DMS114 treated with DMSO at 0.1 percent for 48 hours (cell line): ENCODE results near the gene BSG.
"Not testable (repeated sequence)": the region's sequence is repeated elsewhere in the genome, so short reads cannot be mapped to it uniquely, and the experiment has no call there.

Experiments
- DNase-seq: peaks from one replicate; lab custom pipeline; 2025; ENCODE audit not compliant: unreplicated experiment; lab: John Stamatoyannopoulos, UW

Gene BSG

DNA sequence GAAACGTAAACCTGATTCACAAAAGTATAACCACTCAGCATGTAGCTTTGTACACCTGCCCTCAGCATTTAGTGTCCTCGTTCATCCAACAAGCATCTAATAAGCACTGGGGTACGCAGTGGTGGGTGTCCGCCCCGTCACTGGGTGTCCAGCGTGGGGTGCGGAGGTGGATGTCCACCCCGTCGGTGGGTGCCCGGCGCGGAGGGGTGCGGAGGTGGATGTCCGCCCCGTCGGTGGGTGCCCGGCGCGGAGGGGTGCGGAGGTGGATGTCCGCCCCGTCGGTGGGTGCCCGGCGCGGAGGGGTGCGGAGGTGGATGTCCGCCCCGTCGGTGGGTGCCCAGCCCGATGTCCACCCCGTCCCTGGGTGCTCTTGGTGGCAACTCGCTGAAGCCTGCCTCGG is 12.8 kb downstream of the BSG start:
- not testable (repeated sequence) for DNase-seq

DNA sequence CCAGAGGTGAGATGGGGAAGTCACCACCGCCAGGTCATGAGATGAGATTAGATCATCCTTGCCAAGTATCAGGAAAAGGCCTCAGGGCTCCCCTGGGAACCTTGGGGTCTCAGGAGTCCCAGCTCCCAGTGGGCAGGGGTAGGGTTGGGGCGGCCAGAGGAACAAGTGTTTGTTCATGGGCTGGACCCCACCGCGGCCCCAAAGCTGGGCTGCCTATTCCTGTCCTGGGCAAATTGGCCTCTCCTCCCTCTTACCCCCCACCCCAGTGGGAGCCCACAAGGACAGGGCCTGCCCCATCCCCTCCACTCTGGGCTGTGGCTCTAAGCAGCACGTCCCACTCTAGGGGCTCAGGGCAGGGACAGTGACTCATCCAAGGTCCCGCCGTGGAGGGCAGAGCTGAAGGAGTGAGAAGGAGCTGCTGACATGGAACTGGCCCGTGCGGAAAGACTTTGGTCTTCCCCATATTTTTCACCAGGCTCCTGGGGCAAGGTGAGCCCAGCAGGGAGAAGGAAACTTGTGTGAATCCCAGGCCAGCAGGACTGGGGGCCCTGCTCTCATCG is 13.2 kb downstream of the BSG start:
- no peak for DNase-seq

DNA sequence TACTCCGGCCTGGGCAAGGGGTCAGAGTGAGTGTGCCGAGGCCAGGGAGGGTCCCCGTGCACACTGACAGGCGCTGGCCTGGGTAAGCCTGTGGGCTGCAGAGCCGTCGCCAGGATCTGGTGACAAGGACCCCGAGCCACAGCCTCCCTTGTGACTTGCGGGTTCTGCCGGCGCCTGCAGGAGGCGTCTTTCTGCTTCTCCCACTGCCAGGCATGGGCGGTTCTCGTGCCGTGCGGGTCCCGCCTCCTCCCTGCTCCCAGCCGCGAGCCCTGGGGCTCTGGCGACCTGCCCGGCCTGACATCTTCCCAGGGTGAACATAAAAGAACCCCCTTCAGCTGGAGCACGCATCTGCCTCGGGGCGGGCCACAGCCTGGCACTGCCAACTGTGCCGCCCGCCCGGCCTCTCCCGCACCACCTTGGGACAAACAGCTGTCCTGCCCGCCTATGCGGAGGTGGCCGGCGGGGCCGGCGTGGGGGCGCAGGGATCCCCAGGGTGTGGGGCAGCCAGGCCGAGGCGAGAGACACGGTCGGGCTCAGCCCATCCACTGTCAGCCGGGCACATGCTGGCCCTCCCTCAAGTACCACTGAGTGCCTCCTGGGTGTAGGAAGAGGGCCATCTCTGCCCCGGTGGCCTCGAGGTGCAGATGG is 15.8 kb downstream of the BSG start:
- no peak for DNase-seq

DNA sequence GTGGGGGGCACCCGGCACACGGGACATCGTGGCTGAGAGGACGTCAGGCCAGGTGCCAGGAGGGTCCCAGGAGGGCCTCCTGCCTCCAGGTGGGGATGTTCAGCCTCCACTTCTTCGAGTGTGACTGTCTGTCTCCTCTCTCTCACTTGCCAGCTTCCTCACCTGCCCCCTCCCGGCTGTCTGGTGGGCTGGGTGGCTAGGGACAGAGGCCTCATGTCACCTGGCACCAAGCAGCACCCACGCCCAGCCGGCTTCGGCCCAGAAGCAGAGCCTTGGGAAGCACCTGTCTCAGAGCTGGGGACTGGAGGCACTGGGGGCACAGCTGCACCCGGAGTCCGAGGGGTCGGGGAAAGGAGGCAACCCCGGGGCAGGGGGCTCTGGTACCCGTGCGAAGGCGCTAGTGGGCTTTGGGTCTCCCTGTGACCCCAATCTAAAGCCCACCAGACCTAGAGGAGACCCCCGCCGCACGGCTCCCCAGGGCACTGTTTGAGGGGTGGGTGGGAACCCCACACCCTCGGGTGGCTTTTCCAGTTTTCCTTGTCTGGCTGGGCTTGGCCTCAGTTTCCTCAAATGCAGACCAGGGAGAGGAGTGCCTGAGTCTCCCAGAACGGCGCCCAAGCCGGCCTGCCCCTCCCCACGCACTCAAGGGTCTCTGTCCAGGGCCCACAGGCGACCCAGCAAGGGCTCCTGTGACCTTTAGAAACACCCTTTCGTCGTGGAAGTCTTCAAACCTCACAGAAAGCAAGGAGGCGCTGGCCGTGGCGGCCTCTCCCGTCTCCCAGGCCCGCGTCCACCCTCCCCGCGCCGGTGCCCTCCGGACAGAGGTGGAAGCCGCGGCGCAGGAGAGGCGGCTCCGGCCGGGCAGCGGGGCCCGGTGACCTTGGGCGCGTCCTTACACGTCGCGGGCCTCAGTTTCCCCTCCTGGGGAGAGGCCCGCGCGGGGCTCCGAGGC is 16.6 kb downstream of the BSG start:
- DNase-seq: no peak

DNA sequence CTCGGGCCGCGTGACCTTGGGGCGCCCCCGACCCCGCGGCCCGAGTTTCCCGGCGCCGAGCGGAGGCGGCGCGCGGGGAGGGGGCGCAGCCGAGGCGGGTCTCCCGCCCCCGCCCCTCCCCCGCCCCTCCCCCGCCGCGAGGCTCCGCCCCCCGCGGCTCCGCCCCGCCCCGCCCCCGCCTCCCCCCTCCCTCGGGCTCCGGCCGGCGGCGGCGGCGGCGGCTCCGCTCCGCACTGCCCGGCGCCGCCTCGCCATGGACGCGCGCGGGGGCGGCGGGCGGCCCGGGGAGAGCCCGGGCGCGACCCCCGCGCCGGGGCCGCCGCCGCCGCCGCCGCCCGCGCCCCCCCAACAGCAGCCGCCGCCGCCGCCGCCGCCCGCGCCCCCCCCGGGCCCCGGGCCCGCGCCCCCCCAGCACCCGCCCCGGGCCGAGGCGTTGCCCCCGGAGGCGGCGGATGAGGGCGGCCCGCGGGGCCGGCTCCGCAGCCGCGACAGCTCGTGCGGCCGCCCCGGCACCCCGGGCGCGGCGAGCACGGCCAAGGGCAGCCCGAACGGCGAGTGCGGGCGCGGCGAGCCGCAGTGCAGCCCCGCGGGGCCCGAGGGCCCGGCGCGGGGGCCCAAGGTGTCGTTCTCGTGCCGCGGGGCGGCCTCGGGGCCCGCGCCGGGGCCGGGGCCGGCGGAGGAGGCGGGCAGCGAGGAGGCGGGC is 17.4 kb downstream of the BSG start, which contains the start of gene HCN2:
HCN2 (plus strand) TSS at position 189 of the 703 bp plus-strand sequence; CDS start at position 254, 65 bp downstream.
- no peak for DNase-seq

DNA sequence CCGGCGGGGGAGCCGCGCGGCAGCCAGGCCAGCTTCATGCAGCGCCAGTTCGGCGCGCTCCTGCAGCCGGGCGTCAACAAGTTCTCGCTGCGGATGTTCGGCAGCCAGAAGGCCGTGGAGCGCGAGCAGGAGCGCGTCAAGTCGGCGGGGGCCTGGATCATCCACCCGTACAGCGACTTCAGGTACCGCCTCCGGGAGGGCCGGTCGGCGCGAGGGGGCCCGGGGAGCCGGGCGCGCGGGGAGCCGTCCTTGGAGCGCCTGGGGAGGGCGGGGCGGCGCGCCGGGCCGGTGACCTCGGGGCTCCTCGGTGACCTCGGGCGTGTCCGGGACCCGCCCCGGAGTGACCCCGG is 18.0 kb downstream of the BSG start:
- DNase-seq: no peak

DNA sequence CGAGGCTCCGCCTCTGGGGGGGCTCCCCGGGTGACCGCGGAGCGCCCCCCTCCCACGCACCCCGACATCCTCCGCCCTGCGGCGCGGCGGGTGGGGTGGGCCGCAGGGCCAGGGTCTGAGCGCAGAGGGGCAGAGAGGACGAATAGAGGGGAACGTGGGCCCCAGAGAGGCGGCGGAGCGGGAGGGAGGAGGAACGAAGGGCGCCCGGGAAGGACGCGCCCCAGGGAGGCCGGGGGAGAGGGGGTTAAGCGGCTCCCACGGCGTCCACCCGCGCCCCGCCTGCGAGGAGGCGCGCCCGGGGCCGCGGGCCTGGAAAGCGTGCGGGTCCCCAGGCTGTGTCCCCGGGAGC is 18.3 kb downstream of the BSG start:
- no peak for DNase-seq

DNA sequence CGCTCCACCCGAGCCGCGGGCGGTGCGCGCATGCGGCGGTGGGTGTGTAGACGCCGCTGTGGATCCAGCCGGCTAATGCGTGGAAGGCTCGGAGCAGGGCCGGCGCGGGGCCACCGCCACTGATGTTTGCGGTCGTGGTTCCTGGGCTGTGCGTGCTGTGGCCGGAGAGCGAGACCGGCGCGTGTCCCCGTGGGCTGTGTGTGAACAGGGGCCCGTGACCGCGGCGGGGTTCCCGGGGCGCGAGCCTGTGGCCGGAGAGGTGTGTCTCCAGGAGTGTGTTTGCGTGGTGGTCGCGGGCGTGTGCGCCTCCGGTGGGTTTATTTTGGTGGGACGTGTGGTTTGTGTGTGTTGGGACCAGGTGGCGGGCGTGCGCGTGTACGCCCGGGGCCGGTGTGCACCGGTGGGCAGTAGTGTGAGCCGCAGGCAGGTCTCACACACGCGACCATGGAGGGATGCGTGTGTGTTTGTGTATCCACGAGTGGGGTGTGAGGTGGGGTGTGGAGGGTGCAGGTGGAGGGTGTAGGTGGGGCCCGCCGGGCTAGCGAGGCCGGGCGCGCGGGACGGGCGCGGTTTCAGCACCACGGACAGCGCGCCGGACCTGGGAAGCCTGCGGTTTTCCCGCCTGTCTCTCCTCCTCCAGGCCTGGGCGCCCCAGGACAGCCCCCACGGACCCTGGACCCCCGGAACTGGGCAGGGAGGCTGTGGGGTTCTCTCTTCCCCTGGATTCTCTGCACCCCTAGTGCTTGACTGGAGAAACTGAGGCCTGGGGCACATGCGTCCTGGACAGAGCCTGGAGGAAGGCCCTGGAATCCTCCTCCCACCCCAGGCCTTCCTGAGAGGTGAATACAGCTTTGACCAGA is 18.9 kb downstream of the BSG start:
- no peak for DNase-seq

DNA sequence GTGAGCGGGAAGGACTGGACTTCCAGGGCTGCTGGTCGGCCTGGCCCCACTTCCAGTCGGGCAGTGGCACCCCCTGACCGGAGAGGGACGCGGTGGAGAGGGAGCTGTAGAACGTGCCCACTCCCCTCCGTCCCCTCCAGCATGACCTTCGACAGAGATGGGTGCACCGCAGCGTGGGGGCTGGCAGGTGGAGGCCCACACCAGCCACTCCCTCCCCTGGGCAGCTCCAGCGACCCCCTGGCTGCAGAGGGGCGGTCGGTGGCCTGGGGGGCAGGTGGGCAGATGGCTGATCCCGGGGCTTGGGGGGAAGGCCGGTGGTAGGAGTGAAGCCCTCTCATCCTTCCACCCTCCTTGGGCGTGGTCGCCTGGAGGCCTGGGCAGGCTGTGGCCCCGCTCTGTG is 19.7 kb downstream of the BSG start:
- no peak for DNase-seq

DNA sequence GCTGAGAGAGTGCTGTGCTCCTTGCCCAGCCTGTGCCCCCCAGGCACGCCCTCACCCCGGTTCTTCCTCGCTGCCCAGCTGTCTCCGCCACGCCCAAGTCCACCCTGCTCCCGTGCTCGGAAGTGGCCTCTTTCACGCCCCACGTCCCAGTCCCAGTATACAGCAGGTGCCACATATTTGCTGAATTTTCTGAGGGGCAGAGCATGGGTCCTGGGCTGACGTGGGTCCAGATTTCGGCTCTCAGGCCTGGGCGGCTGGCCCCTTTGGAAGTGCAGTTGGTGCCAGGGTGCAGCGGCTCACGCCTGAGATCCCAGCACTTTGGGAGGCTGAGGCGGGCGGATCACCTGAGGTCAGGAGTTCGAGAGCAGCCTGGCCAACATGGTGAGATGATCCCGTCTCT is 20.7 kb downstream of the BSG start:
- DNase-seq: no peak

DNA sequence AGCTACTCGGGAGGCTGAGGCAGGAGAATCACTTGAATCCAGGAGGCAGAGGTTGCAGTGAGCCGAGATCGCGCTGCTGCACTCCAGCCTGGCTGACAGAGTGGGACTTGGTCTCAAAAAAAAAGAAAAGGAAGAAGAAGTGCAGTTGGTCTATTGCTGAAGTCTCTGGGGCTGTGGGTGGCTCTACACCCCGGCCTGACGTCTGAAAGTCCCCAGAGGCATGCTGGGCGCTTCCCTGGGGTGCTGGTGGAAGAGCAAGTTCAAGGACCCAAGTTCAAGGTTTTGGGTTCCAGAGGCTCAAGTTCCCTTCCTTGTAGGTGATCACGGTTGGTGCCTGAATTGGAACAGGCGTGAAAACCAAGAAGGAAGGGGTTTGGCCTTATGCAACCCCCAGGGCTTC is 21.1 kb downstream of the BSG start:
- DNase-seq: no peak

DNA sequence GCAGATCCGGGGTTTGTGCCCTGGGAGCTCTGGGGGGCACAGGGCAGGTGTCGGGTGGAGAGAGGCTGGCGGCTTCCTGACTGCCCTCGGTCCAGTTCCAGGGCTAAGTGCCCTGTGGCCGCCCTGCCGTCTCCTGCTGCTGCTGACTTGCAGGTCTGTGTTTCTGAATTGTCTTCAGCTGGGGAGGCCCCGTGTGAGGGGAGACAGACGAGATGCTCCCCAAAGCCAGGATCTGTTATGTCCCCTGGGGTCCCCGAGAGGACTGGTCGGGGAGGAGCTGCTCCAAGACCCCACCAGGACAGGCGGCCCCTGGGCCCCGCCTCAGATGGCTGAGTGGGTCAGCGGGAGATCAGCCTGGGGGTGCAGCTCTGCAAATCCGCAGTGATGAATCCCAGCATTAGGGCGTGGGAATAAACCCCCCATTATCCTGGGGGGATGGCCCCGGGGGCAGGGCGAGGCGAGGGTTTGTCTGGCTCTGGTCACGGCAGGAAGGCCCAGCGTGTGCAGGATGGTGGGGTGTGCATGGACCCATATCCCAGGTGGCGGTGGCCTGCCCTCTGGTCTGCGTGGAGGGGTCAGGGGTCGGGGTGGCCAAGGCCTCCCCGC is 22.0 kb downstream of the BSG start:
- no peak for DNase-seq

DNA sequence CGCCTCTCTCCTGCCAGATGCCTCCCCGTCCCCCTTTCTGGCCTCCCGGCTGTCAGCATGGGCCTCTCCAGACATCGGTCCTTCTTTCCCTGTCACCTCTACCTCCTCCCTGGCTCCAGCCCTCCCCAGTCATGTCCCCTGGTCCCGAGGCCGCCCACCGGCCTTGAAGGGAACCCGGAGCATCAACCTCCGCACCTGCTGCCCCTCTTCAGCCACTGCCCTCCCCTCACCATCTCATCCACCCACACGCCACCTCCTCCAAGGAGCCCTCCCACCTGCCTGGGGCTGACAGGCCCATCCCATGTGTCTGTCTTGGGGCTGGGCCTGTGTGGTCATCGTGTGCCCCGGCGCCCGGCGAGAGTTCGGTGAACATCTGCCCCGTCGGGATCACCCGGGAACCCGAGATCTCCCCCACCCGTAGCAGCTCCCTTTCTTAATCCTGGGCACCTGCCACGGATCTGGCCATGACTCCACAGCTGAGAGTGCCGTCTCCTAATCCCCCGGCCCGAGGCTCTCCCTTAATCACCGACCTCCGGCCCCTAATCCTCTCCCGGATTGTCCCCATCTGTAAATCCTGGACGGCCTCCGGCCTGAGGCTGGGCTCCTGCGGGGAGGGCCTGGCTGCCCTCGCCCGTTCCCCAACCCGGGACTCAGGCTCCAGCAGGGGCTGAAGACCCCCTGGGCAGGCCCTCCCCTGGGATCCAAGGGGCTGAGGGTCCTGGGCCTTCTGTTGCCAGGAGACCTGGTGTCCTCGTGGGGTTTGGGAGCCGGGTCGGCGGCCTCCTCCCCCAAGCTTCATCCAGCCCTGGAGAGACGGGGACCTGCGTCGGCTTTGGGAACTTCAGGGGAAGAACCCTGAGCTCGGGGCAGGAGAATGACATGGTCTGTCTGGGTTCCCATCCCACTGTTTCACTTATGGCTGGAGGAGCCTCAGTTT is 23.2 kb downstream of the BSG start:
- no peak for DNase-seq

DNA sequence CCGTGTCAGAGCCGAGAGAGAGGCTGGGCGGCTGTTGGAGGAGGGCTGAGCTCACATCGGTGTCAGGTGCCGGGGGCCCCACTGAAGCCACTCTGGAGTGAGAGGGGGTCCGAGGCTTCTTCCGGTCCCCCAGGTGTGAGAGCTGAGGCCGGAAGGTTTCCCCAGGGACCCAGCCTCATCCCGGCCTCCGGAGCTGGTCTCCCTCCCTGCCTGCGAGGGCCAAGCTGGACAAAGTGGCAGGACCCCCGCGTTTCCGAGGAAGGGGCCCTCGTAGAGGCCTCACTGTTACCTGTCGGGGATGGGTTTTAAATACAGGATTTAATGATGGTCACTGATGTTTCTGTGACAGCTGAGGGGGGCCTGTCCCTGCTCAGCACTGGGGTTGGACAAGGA is 23.9 kb downstream of the BSG start:
- DNase-seq: no peak

DNA sequence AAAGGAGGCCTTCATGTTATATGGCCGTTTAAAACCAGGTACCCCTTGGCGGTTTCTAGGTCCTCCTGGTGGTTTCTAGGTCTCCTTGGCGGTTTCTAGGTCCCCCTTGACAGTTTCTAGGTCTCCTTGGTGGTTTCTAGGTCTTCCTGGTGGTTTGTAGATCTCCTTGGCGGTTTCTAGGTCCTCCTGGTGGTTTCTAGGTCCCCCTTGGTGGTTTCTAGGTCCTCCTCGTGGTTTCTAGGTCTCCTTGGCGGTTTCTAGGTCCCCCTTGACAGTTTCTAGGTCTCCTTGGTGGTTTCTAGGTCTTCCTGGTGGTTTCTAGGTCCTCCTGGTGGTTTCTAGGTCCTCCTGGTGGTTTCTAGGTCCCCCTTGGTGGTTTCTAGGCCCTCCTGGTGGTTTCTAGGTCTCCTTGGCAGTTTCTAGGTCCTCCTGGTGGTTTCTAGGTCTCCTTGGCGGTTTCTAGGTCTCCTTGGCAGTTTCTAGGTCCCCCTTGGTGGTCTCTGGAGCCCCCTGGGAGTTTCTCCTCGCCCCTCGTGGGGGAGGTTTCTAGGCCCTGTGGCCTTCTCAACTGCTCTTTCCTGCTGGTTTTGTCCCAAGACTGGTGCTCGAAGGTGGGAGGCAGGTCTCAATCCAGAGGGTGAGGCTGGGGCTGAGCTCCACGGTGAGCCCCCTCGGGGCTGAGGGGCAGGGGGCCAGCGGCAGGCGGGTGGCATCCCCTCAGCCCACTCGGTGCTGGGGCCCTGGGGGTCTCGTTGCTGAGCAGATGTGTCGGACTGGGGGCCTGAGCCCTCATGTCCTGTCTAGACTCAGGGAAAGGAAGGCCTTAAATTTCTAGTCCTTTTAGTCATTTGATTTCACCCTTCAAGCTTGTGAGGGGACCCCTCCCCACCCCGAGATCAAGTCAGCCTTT is 25.3 kb downstream of the BSG start:
- DNase-seq: no peak

DNA sequence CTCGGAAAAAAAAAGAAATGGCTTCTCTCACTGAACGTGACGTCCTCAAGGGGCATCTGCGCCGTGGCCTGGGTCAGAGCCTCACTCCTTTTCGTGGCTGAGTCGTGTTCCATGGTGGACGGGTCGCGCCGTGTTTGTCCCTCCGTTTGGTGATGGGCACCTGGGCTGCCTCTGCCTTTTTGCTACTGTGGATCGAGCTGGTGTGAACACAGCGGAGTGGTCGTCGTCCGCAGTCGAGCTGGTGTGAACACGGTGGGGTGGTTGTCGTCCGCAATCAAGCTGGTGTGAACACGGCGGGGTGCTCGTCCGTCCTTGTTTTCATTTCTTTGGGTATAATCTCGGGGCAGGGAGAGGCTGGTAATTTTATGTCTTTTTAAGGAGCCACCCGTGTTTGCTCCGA is 28.9 kb downstream of the BSG start:
- DNase-seq: no peak

DNA sequence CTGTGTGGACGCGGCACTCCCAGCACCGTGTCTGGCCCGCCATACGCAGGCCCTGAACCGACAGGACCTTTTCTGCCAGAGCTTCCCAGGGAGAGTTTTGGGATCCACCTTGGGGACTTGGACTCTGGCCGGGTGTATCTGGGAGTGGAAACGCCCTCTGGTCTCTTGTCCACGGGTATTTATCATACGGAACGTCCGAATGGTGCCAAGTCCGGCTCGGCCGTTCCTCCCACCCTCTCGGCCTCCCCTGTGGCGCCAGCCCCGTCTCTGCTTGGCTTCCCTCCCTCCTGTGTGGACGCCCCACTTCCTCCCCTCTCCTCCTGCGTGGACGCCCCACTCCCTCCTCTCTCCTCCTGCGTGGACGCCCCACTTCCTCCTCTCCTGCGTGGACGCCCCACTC is 29.4 kb downstream of the BSG start:
- DNase-seq: no peak
